Jurkat, Clone E6-1 (cell line): ENCODE data around the gene SRP72.

ENCODE experiments used
- DNase-seq: peaks from one replicate; pipeline ENCODE4 v3.0.0-alpha.2; 2011; ENCODE audit warnings: low read depth, low spot score
- H3K4me3 ChIP-seq: 2 replicates; pipeline ENCODE4 v1.5.1; 2011; ENCODE audit warnings: mild to moderate bottlenecking, low read length, control low read depth, moderate library complexity

Gene SRP72

DNA sequence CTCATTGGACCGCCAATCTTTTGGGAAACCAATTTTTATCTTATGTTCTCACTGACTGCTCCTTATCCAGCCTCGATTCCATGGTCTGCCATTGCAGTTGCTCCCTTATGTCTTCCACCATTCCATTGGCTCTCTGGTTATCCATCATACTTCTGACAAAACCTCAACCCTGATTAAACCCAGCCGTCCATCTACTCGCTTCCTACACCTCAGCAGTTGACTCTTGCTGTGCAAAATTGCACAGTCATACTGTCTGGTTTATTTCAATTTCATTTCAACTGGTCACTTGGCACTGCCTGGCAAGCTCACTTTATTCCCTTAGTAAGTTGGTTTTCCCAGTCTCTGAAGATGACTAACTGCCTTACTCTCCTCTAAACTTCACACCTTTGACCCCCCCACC lies 64.4 kb downstream of the SRP72 start:
- H3K4me3 ChIP-seq = no peak overlapping the region
- no peak for DNase-seq

GRCh38 chr4:56532239-56532638 lies 64.8 kb downstream of the SRP72 start:
- DNase-seq = no peak
- no peak overlapping the region for H3K4me3 ChIP-seq

DNA sequence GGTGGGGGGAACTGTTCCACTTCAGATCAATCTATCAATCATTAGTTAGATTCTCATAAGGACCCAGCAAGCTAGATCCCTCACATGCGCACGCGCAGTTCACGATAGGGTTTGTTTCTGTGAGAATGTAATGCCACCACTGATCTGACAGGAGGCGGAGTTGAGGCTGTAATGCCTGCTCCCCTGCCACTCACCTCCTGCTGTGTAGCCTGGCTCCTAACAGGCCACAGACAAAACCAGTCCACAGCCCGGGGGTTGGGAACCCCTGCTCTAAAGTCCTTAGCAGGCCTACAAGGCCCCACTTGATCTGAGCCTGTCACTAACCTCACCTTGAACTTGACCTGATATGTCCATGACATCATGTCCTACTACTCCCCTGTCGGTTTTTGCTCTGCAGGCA lies 68.5 kb downstream of the SRP72 start:
- DNase-seq = no peak
- H3K4me3 ChIP-seq = no peak overlapping the region

DNA sequence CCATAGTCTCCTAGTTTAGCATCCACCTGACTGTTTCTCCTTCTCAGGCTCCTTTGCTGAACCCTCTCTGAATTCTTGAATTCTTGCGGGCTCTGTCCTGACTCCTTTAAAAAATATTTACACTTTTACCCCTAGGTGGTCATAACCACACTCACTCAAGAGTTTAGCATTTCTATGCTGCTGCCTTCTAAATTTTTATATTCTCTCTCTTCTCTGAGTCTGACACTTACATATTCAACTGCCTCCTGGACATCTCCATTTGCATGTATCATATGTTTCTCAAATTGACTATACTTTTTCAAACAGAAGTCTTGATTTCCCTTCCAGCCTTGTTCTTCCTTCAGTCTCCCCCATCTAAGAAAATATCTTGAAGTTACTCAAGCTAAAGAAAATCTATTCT lies 69.7 kb downstream of the SRP72 start:
- H3K4me3 ChIP-seq = no peak overlapping the region
- DNase-seq = no peak

DNA sequence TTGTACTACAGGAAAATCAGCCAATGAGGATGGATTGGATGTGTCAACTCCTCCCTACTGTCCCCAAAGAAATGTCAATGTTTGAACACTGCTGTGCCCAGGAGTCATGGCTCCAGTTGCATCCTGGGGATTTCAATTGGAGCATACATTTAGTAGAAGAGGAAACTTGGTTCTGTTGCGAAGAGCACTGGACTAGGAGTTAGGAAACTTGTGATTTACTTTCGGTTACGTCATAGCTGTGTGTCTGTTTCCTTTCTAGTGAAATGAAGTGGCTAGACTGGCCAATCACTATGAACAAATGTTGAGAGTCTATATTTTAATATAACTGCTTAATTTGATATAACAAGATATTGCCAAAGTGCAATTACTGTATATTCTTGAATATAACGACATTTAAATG lies 73.4 kb downstream of the SRP72 start:
- DNase-seq = no peak
- no peak overlapping the region for H3K4me3 ChIP-seq

- H3K4me3 ChIP-seq = no peak overlapping the region
- DNase-seq = peak; percentile 20
Observed at GRCh38 chr4:56544573-56545131, 77.2 kb downstream of the SRP72 start.

GRCh38 chr4:56550642-56551041 lies 83.2 kb downstream of the SRP72 start:
- no peak overlapping the region for H3K4me3 ChIP-seq
- no peak for DNase-seq

DNA sequence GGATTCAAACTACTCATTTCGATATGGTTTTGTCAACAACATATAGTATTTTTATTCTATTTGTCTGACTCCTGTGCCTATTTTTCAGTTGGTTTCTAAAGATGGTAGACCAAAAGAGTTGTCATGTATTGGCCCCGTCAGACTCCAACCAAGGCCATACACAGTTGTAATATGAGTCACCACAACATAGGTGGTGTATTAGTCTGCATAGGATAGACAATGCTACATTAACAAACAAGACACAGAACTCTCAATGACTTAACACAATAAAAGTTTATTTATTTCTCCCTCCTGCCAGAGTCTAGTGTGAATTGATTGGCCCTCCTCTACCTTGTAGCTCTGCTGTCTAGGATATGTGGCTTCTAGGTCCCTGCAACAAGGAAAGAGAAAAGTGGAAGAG lies 84.1 kb downstream of the SRP72 start:
- no peak overlapping the region for H3K4me3 ChIP-seq
- DNase-seq = no peak

DNA sequence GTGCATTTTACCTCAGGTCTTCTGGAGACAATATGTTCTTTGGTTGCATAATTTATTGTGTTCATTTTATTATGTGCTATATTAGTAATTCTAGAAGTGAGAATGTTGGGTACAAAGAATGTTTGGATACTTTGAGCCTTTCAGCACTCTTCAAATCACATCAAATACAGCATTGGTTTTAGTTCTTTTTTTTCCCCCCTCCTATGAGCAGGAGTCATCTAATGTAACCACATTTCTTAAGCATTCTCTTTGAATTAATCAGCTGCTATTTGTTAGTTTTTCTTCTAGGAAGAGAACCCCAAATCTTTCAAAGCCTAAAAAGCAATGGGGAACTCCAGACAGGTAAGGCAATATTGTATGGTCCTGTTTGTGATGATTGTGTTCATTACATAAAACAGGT lies 84.9 kb downstream of the SRP72 start:
- no peak for DNase-seq
- no peak overlapping the region for H3K4me3 ChIP-seq
